Anterior cingulate cortex (tissue), 58 donors: ENCODE measurements around the gene RAP2A.

ENCODE experiments used
- DNase-seq, 58 donors: peaks; one replicate each; lab custom pipeline; 2025; lab: John Stamatoyannopoulos, UW

The RAP2A gene

DNA sequence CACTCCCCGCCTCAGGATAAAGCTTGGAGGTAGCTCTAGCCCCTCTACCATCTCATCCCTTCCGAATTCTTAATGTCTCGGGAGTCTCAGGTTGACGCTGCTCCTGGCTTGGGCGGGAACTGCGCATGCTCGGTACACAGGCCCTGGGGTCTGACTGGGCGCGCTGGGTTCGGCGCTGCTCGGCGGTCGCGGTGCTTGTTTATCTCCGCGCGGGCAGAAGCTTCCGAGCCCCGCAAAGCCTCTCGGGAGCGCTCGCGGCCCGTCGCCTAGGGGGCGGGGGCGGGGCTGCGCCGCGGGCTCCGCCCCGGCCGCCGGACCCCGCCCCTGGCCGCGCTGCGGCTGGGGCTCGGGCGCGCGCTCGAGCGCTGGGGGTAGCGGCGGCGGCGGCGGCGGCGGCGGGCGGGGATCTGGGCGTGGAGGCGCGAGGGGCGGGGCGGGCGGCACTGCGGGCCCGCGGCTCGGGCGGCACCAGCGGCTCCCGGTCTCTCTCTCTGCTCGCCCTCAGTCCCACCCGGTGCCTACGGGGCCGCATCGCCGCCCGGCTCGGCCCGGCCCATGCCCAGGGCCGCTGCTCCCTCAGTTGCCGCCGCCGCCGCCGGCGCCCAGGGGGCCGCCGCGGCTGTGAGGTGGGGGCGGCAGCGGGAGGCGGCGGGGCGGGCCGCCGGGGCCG is at the start of gene RAP2A:
Gene RAP2A (plus strand): TSS at position 443 of the 670 bp plus-strand sequence. CDS start 302 bp downstream, outside the sequence.
- peak; percentile 43 to 96 (median 86) for DNase-seq

- no peak for DNase-seq
Measured at GRCh38 chr13:97384371-97384770, 49.6 kb upstream of the RAP2A start.

- no peak for DNase-seq
Measured at GRCh38 chr13:97385146-97385545, 48.8 kb upstream of the RAP2A start.

DNA sequence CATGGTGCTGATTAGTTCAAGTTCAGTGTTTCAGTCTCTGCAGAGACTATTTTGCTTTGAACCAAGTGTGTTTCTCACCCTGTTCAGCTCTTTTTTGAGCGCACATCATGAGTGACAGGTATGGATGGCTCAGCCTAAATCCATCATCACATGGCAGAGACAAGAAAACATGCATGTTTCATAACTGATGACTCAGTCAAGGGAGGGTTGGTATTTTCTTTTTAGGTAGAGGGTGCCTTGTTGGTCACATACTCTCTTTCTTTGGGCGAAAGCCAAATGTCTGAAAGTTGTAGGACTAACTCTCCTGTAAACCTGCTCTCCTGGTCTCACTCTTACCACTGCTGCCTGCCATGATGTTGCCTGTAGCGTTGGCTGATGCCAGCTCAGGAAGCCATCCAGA is 48.1 kb upstream of the RAP2A start:
- no peak for DNase-seq

DNA sequence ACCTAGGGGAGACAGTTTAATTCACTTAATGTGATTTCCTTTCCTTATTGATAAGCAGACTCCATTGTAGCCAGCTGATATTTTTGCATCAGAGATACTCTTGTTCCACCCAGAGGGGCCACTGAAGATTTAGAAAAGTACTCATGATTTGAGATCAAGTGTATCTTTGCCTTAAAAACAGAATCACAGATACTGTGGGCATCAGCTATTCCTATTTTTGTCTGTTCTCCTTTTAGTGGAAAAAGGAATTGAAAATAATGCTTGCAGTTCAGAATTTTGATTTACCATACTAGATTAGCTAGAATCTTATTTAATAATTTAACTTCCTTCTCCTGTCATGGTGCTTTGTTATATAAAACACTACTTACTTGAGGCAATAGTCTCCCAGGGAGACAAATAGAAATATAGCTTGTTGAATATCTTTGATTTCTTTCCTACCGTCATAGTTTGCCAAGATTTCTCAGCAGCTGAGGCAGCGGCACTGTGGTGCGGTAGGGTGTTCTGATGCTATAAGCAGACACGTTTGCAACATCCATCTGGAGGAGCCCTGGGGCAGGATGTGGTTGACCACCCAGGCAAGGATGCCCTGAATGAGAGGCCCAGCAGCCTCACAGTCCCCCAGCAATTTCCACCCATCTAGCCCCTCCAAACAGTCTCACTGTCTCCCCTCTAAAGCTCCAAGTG is 47.0 kb upstream of the RAP2A start:
- peak in 29 of 58 donors; percentile 2 to 53 (median 28) for DNase-seq

DNA sequence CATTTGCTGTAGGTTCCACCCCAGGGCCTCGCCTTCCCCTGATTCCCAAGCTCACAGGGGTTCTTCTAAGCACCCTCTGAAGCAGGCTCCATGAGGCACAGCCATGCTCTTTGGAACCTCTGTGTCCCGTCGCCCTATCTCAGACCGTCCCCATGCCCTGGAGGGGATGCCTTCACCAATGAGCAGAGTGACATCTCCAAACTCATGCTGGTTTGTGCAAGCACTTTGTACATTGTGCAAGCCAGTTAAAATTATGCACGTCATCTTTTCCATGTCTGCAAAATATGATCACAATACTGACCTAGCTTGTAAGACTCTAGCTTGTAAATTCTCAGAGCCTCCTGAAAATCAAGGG is 46.5 kb upstream of the RAP2A start:
- peak in 1 of 58 donors; percentile 53 for DNase-seq

- DNase-seq, result no peak
Measured at GRCh38 chr13:97387890-97388289, 46.1 kb upstream of the RAP2A start.

DNA sequence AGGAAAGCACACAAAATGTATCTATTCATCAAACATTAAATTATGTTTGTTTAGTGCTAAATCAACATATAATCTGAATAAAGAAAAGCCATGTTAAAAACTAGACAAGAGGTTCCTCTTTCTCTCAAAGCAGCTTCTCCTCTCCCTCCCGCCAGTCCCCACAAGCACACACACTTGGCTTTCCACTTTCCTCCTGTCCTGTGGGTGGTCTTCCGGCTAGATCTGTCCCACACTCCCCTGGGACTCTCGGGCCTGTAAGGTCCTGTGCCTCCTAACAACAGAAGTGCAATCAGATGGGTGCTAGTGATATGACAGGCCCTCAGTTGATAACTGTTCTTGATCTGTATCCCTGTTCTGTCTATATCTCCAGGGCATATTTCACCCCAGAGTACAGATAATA is 45.6 kb upstream of the RAP2A start:
- no peak for DNase-seq

DNA sequence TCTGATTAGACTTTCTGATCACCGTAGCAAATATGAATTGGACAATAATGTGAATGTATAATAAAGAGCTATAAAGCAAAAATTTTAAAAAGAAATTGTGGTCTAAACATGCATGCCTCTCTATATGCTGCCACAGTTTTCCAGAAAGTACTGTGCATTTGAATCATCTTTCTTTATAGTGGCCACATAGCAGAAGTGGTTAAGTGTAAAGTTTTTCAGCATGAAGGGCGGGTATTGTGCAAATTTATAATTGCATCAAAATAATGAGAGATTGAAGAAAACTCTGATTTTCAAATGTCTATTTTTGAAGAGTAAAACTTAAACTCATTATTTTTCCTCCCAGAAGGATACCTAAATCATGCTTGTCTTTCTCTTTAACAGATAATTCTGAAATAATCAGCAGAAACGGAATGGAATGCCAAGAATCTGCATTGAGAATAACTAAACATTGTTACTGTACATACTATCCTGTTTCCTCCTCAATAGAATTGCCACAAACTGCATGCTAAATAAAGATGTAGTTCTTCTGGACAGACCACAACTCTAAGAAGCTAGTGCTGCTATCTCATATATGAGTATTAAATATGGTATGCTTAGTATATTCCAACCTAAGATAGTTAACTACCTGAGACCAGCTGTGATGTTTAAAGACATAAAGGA is 42.9 kb upstream of the RAP2A start:
- DNase-seq, result no peak

- no peak for DNase-seq
Measured at GRCh38 chr13:97392020-97392419, 41.9 kb upstream of the RAP2A start.

DNA sequence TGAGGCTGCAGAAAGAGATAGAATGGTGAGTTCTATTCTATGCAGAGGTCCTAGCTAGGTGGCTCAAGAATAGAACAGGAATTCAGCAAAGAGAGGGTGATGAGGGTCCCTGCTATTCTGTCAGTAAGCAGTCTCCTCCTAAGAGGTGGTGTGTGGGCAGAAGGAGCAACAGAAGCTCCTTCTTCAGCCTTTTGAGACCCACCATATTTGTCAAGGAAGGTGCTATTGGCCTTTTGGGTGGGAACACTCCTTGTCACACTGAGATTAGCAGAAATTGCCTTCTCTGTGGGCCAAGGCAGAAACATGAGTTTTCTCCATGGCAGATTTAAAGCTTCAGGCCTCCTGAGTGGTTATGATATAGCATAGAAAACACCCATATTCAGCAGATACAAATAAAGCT is 39.4 kb upstream of the RAP2A start:
- DNase-seq, result no peak

GRCh38 chr13:97395447-97396136 is 38.4 kb upstream of the RAP2A start:
- DNase-seq, result no peak

GRCh38 chr13:97397267-97397666 is 36.7 kb upstream of the RAP2A start:
- no peak for DNase-seq

- DNase-seq, result no peak
Measured at GRCh38 chr13:97401421-97401820, 32.5 kb upstream of the RAP2A start.

GRCh38 chr13:97403893-97404750 is 29.8 kb upstream of the RAP2A start:
- DNase-seq, result no peak

- DNase-seq, result no peak
Measured at GRCh38 chr13:97407540-97407939, 26.4 kb upstream of the RAP2A start.

DNA sequence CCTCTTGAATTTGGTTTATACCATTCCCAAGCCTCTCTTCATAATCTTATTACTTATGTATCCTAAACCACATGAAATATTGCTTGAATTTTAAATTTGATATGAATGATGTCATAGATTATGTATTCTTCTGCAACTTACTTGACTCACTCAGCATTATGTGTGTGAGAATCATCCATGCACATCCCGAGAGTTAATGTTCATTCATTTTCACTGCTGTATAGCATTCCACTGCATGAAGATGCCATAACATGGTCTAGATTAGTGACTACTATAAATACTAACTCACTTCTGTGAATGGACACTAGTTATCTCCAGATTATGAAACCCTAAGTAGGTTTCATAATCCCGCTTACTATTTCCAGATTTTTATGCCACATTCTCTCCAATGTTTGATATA is 25.0 kb upstream of the RAP2A start:
- no peak for DNase-seq

GRCh38 chr13:97411984-97412383 is 22.0 kb upstream of the RAP2A start:
- DNase-seq, result no peak

GRCh38 chr13:97413694-97414093 is 20.3 kb upstream of the RAP2A start:
- DNase-seq, result no peak

DNA sequence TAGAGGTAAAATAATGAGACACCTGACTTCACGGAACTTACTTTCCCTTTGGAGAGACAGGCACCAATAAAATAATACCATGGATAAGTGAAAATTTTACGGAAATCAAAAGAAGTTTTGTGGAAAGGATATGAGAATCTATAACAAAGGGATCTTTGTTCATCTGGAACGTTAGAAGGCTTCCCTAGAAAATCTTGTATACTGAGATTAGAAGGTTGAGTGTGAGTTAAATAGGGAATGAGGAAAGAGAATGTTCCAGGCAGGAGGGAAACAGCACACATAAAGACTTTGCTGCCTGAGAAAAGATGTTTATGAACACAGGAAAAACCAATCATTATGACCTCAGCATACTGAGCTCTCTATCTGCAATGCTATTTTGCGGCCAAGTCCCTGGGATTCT is 19.6 kb upstream of the RAP2A start:
- DNase-seq, result no peak
